K562 (cell line): Measurements from ENCODE around the gene SPAG17. TPM values are rescaled to one million over a fixed set of nuclear protein-coding genes. Genes with fewer than 3 reads are reported as not detected.

Experiments used
- CSDE1 ChIP-seq, 2 experiments: fragments of 450-650 bp; IDR thresholded peaks; 2 replicates each; pipeline ENCODE4 v1.6.1; 2016; ENCODE audit warnings: mild to moderate bottlenecking in 1 of 2
- CTBP1 ChIP-seq: fragments of 450-650 bp; IDR thresholded peaks from 2 replicates; pipeline ENCODE4 v1.6.1; 2016; ENCODE audit warnings: borderline replicate concordance
- DACH1 ChIP-seq: fragments of 450-650 bp; IDR thresholded peaks from 2 replicates; pipeline ENCODE4 v1.6.1; 2018; ENCODE audit not compliant: partially characterized antibody
- ETV1 ChIP-seq: fragments of 450-650 bp; conservative IDR thresholded peaks from 2 replicates; pipeline ENCODE4 v1.6.1; 2016; ENCODE audit warnings: missing genetic modification characterization, control low read depth, low read depth, missing compliant biosample characterization
- EWSR1 ChIP-seq: fragments of 450-650 bp; IDR thresholded peaks from 2 replicates; pipeline ENCODE4 v1.6.1; 2018; ENCODE audit warnings: borderline replicate concordance, mild to moderate bottlenecking, low read depth, moderate library complexity; ENCODE audit not compliant: partially characterized antibody
- HMG20A ChIP-seq: fragments of 450-650 bp; formaldehyde crosslinking; conservative IDR thresholded peaks from 2 replicates; pipeline ENCODE4 v1.4.0; 2020; ENCODE audit warnings: mild to moderate bottlenecking, mixed read lengths
- HNRNPH1 ChIP-seq: fragments of 200-400 bp; formaldehyde crosslinking; optimal IDR thresholded peaks from 2 replicates; pipeline ENCODE3; 2017; ENCODE audit warnings: low read depth, mild to moderate bottlenecking, low read length, moderate library complexity
- KLF1 ChIP-seq: fragments of 450-650 bp; IDR thresholded peaks from 2 replicates; pipeline ENCODE4 v1.6.1; 2016; ENCODE audit warnings: missing genetic modification characterization, missing compliant biosample characterization
- MIER1 ChIP-seq: fragments of 450-650 bp; IDR thresholded peaks from 2 replicates; pipeline ENCODE4 v1.6.1; 2016; ENCODE audit warnings: antibody characterized with exemption, mild to moderate bottlenecking, low read depth
- NFE2 ChIP-seq: IDR thresholded peaks from 2 replicates; pipeline ENCODE4 v1.6.1; 2014; ENCODE audit warnings: antibody characterized with exemption, low read depth
- PHB2 ChIP-seq: fragments of 450-650 bp; IDR thresholded peaks from 2 replicates; pipeline ENCODE4 v1.6.1; 2017; ENCODE audit warnings: low read depth
- PTBP1 ChIP-seq: fragments of 200-400 bp; formaldehyde crosslinking; IDR thresholded peaks from 2 replicates; pipeline ENCODE4 v1.6.1; 2017; ENCODE audit warnings: low read depth, low read length
- SMAD1 ChIP-seq: fragments of 150-350 bp; IDR thresholded peaks from 2 replicates; pipeline ENCODE4 v1.6.1; 2014; ENCODE audit warnings: low read length, low read depth; ENCODE audit not compliant: partially characterized antibody
- SRSF3 ChIP-seq: fragments of 200-400 bp; formaldehyde crosslinking; IDR thresholded peaks from 2 replicates; pipeline ENCODE4 v1.6.1; 2016; ENCODE audit warnings: mild to moderate bottlenecking, low read length, moderate library complexity; ENCODE audit not compliant: insufficient read depth
- ZNF263 ChIP-seq: sonication (generic); formaldehyde crosslinking; IDR thresholded peaks from 2 replicates; pipeline ENCODE4 v1.8.0; 2022; ENCODE audit warnings: mild to moderate bottlenecking, missing genetic modification reagents, borderline replicate concordance
- ZNF347 ChIP-seq: fragments of 450-650 bp; formaldehyde crosslinking; IDR thresholded peaks from 2 replicates; pipeline ENCODE4 v1.4.0; 2020; ENCODE audit warnings: low read depth, mild to moderate bottlenecking, moderate library complexity
- ZNF586 ChIP-seq: fragments of 450-650 bp; formaldehyde crosslinking; conservative IDR thresholded peaks from 2 replicates; pipeline ENCODE4 v1.4.0; 2020; ENCODE audit warnings: mild to moderate bottlenecking, moderate library complexity
- ZNF696 ChIP-seq: fragments of 250-450 bp; sonication (Bioruptor Pico); conservative IDR thresholded peaks from 2 replicates; pipeline ENCODE4 v1.4.0; 2020; ENCODE audit warnings: mild to moderate bottlenecking, moderate library complexity
- polyA plus RNA-seq, 8 experiments: library from polyadenylated mRNA; depleted of rRNA in 4 of 8; stranded (reverse) in 5 of 8; unstranded in 3 of 8; fragments of >200 nt; fragmentation: Nextera tagmentation in 2 of 8; fragmentation: Illumina TruSeq in 1 of 8; extraction: Ambion mirVana in 2 of 8; extraction: Trizol in 1 of 8; gene quantifications; 2 replicates each; pipeline versions ENCODE4 v1.2.1 to v1.2.3, GENCODE V29; 2011 to 2014; ENCODE audit warnings: inconsistent platforms in 1 of 8, missing spikeins in 1 of 8
- total RNA-seq, 7 experiments: library from RNA; depleted of rRNA in 6 of 7; stranded (reverse); fragments of >200 nt in 6 of 7; fragmentation: Illumina TruSeq in 2 of 7; extraction: Trizol in 2 of 7; gene quantifications; 2 replicates each; pipeline versions ENCODE4 v1.2.1 to v1.2.3, GENCODE V29; 2011 to 2021; ENCODE audit warnings: low replicate concordance in 1 of 7
- TF ChIP-seq, protein P1 (sequence below), 3 experiments: fragments of 200-800 bp in 1 of 3; fragments of 250-450 bp in 1 of 3; fragments of 450-650 bp in 1 of 3; sonication (Bioruptor Pico) in 1 of 3; sonication (Bioruptor generic) in 1 of 3; formaldehyde crosslinking in 1 of 3; IDR thresholded peaks; 2 replicates each; pipeline versions ENCODE4 v1.6.1 to v1.8.0; 2016 to 2022; ENCODE audit warnings: mild to moderate bottlenecking in 2 of 3, missing genetic modification characterization in 2 of 3, missing compliant biosample characterization in 1 of 3, moderate library complexity in 1 of 3
- TF ChIP-seq, protein P2 (sequence below): fragments of 250-450 bp; sonication (Bioruptor Pico); IDR thresholded peaks from 2 replicates; pipeline ENCODE4 v1.5.0; 2022; ENCODE audit warnings: mild to moderate bottlenecking
- TF ChIP-seq, protein P3 (sequence below): fragments of 450-650 bp; IDR thresholded peaks from 2 replicates; pipeline ENCODE4 v1.6.1; 2014; ENCODE audit warnings: low read depth, mild to moderate bottlenecking, moderate library complexity, borderline replicate concordance

SPAG17 gene
- total and polyA plus RNA-seq, 9 of the 15 experiments (the other 6 are each of a cell fraction or from before 2014, with no cell fraction given): 0.07 to 2.1 (median 1.5) TPM

DNA sequence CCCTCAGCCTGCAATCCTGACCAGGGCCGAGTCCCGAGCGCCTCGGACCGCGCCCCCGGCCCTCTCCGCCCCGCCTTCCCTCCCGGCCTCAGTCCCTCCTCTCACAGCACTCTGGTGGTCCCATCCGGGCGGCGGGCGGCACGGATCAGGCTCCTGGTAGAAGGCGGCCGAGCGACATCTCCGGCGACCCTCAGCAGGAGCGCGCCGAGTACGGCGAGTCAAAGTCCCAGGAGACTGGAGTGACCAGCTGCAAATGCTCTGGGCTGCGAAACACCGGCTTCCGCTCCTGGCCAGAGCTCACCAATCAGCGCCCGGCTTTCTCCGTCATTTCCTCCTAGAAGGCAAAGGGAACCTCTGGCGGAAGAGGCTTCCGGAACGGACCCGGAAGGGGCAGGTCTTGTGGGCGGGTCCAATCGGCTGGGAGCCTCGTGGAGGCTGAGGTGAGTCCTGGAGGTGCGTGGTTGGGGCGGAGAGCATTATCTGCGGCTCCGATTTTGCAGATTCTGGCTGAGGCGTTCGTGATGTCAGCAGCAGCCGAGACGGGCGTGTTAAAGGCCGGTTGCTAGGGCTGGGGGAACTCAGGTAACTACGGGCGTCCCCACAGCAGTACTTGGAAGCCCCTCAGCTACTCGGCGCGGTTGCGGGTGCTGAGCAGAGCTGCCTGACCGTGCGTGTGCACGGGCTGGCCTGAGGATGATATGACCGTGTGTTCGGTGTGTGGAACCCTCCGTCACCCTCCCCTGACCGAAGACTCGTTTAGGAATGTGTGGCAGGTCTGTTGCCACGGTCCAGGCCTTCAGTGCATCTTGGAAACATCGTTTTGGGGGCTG is 255.5 kb downstream of the SPAG17 start, which contains the start of the genes GDAP2 and WDR3 (continued):
- TF ChIP-seq CTBP1 (peak; percentile 52; the same call in 1 of the 2 replicates), HMG20A (CRISPR knock-in tag) (no peak), ZNF696 (CRISPR knock-in tag) (no peak), DACH1 (peak; percentile 22), HNRNPH1 (no peak), ETV1 (peak; percentile 35), ZNF347 (no peak), EWSR1 (no peak), CSDE1 (IDR thresholded peaks at IDR 0.05) (no peak), SRSF3 (no peak), PHB2 (no peak), ZNF263 (no peak), KLF1 (no peak), SMAD1 (no peak), MIER1 (no peak), PTBP1 (no peak), NFE2 (0 out of 2 replicates have a peak, but pooled peaks have one; percentile 3), ZNF586 (CRISPR knock-in tag) (no peak)
- TF ChIP-seq, protein P1, sequence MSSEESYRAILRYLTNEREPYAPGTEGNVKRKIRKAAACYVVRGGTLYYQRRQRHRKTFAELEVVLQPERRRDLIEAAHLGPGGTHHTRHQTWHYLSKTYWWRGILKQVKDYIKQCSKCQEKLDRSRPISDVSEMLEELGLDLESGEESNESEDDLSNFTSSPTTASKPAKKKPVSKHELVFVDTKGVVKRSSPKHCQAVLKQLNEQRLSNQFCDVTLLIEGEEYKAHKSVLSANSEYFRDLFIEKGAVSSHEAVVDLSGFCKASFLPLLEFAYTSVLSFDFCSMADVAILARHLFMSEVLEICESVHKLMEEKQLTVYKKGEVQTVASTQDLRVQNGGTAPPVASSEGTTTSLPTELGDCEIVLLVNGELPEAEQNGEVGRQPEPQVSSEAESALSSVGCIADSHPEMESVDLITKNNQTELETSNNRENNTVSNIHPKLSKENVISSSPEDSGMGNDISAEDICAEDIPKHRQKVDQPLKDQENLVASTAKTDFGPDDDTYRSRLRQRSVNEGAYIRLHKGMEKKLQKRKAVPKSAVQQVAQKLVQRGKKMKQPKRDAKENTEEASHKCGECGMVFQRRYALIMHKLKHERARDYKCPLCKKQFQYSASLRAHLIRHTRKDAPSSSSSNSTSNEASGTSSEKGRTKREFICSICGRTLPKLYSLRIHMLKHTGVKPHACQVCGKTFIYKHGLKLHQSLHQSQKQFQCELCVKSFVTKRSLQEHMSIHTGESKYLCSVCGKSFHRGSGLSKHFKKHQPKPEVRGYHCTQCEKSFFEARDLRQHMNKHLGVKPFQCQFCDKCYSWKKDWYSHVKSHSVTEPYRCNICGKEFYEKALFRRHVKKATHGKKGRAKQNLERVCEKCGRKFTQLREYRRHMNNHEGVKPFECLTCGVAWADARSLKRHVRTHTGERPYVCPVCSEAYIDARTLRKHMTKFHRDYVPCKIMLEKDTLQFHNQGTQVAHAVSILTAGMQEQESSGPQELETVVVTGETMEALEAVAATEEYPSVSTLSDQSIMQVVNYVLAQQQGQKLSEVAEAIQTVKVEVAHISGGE (CRISPR knock-in tag; IDR thresholded peaks at IDR 0.05): peak in 2 of 3 experiments; percentile 74 to 95; a peak in 5 of 6 replicates
- TF ChIP-seq, protein P2, sequence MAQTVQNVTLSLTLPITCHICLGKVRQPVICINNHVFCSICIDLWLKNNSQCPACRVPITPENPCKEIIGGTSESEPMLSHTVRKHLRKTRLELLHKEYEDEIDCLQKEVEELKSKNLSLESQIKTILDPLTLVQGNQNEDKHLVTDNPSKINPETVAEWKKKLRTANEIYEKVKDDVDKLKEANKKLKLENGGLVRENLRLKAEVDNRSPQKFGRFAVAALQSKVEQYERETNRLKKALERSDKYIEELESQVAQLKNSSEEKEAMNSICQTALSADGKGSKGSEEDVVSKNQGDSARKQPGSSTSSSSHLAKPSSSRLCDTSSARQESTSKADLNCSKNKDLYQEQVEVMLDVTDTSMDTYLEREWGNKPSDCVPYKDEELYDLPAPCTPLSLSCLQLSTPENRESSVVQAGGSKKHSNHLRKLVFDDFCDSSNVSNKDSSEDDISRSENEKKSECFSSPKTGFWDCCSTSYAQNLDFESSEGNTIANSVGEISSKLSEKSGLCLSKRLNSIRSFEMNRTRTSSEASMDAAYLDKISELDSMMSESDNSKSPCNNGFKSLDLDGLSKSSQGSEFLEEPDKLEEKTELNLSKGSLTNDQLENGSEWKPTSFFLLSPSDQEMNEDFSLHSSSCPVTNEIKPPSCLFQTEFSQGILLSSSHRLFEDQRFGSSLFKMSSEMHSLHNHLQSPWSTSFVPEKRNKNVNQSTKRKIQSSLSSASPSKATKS (CRISPR knock-in tag): no peak
- TF ChIP-seq, protein P3, sequence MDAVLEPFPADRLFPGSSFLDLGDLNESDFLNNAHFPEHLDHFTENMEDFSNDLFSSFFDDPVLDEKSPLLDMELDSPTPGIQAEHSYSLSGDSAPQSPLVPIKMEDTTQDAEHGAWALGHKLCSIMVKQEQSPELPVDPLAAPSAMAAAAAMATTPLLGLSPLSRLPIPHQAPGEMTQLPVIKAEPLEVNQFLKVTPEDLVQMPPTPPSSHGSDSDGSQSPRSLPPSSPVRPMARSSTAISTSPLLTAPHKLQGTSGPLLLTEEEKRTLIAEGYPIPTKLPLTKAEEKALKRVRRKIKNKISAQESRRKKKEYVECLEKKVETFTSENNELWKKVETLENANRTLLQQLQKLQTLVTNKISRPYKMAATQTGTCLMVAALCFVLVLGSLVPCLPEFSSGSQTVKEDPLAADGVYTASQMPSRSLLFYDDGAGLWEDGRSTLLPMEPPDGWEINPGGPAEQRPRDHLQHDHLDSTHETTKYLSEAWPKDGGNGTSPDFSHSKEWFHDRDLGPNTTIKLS: peak; percentile 65; the same call in 1 of the 2 replicates
